ENCODE data around the gene RGS14. TPM values are rescaled to one million over a fixed set of nuclear protein-coding genes. Genes with fewer than 3 reads are reported as not detected.
A peak's percentile ranks its signal among the peaks of the same experiment; 100 is the strongest.
"Not testable (repeated sequence)": the region's sequence is repeated elsewhere in the genome, so short reads cannot be mapped to it uniquely, and the experiment has no call there.

The RGS14 gene
- total RNA-seq, 1 experiment from 2014 or later, result 26.2 TPM

- DNase-seq (ENCODE audit: low spot score), result no peak
Measured at GRCh38 chr5:177402271-177403043, 44.7 kb downstream of the RGS14 start.

- DNase-seq (ENCODE audit: low spot score), result no peak
Measured at GRCh38 chr5:177403102-177403791, 45.5 kb downstream of the RGS14 start.

GRCh38 chr5:177403792-177404640 is 46.3 kb downstream of the RGS14 start:
- peak; percentile 91 for DNase-seq (ENCODE audit: low spot score)

GRCh38 chr5:177404641-177405179 is 47.0 kb downstream of the RGS14 start:
- DNase-seq (ENCODE audit: low spot score), result no peak

GRCh38 chr5:177405312-177405711 is 47.6 kb downstream of the RGS14 start:
- DNase-seq (ENCODE audit: low spot score), result no peak

GRCh38 chr5:177405805-177406204 is 48.1 kb downstream of the RGS14 start:
- DNase-seq (ENCODE audit: low spot score), result no peak

GRCh38 chr5:177409043-177409801 is 51.5 kb downstream of the RGS14 start, which contains the start of gene F12:
Gene F12, minus strand, starts transcription at chr5:177409564. Its CDS starts 37 bp downstream, at chr5:177409527.
- DNase-seq (ENCODE audit: low spot score), result no peak

- DNase-seq (ENCODE audit: low spot score), result no peak
Measured at GRCh38 chr5:177410575-177410974, 52.9 kb downstream of the RGS14 start.

- DNase-seq (ENCODE audit: low spot score), result no peak
Measured at GRCh38 chr5:177412603-177413233, 55.0 kb downstream of the RGS14 start.

- no peak for DNase-seq (ENCODE audit: low spot score)
Measured at GRCh38 chr5:177414481-177414880, 56.8 kb downstream of the RGS14 start.

GRCh38 chr5:177417081-177417480 is 59.4 kb downstream of the RGS14 start:
- not testable (repeated sequence) for DNase-seq (ENCODE audit: low spot score)

GRCh38 chr5:177419046-177419445 is 61.3 kb downstream of the RGS14 start:
- peak; percentile 66 for DNase-seq (ENCODE audit: low spot score)

- DNase-seq (ENCODE audit: low spot score), result not testable (repeated sequence)
Measured at GRCh38 chr5:177420472-177420871, 62.7 kb downstream of the RGS14 start.

GRCh38 chr5:177421062-177421798 is 63.5 kb downstream of the RGS14 start:
- no peak for DNase-seq (ENCODE audit: low spot score)

Other genes starting within 250 kb of the RGS14 start
- 27.6 and 30.3 TPM in 2 replicates for gene NSD1, start 224.2 kb upstream of the RGS14 start, total RNA-seq (2014; rRNA removed; shearing (Covaris generic))
- 22.5 and 28.1 TPM in 2 replicates for gene RAB24, start 54.2 kb upstream of the RGS14 start, total RNA-seq (2014; rRNA removed; shearing (Covaris generic))
- 487 and 500 TPM in 2 replicates for gene PRELID1, start 54.1 kb upstream of the RGS14 start, total RNA-seq (2014; rRNA removed; shearing (Covaris generic))
- 34.7 and 74.3 TPM in 2 replicates for gene MXD3, start 46.0 kb upstream of the RGS14 start, total RNA-seq (2014; rRNA removed; shearing (Covaris generic))
- gene LMAN2, start 6.3 kb upstream of the RGS14 start, total RNA-seq (2014; rRNA removed; shearing (Covaris generic)), result 745 and 800 TPM in 2 replicates
- gene SLC34A1, start 26.5 kb downstream of the RGS14 start, total RNA-seq (2014; rRNA removed; shearing (Covaris generic)), result not detected in 2 replicates
- not detected in 2 replicates for gene PFN3, start 42.7 kb downstream of the RGS14 start, total RNA-seq (2014; rRNA removed; shearing (Covaris generic))
- 5.8 and 7.3 TPM in 2 replicates for gene F12, start 51.6 kb downstream of the RGS14 start, total RNA-seq (2014; rRNA removed; shearing (Covaris generic))
- gene GRK6, start 68.8 kb downstream of the RGS14 start, total RNA-seq (2014; rRNA removed; shearing (Covaris generic)), result 37.7 and 51.9 TPM in 2 replicates
- gene PRR7, start 88.9 kb downstream of the RGS14 start, total RNA-seq (2014; rRNA removed; shearing (Covaris generic)), result 28.6 and 33.7 TPM in 2 replicates
- 140 and 153 TPM in 2 replicates for gene DBN1, start 115.7 kb downstream of the RGS14 start, total RNA-seq (2014; rRNA removed; shearing (Covaris generic))
- gene PDLIM7, start 139.7 kb downstream of the RGS14 start, total RNA-seq (2014; rRNA removed; shearing (Covaris generic)), result 127 and 138 TPM in 2 replicates
- 0.08 and 1.1 TPM in 2 replicates for gene DOK3, start 151.9 kb downstream of the RGS14 start, total RNA-seq (2014; rRNA removed; shearing (Covaris generic))
- 106 and 122 TPM in 2 replicates for gene DDX41, start 159.0 kb downstream of the RGS14 start, total RNA-seq (2014; rRNA removed; shearing (Covaris generic))
- gene FAM193B, start 196.6 kb downstream of the RGS14 start, total RNA-seq (2014; rRNA removed; shearing (Covaris generic)), result 7.5 and 14.5 TPM in 2 replicates
- gene TMED9, start 234.3 kb downstream of the RGS14 start, total RNA-seq (2014; rRNA removed; shearing (Covaris generic)), result 151 and 191 TPM in 2 replicates
- gene B4GALT7, start 242.2 kb downstream of the RGS14 start, total RNA-seq (2014; rRNA removed; shearing (Covaris generic)), result 35.6 and 40.4 TPM in 2 replicates